Vagina (tissue), 2 donors: ENCODE data around the gene DMD.

Source experiments
- CTCF ChIP-seq, 3 experiments: fragments of 450-650 bp in 2 of 3; fragments of 200-600 bp in 1 of 3; sonication (generic) in 1 of 3; IDR thresholded peaks; one replicate each; pipeline ENCODE4 v1.5.1; 2017 to 2019; ENCODE audit warnings: antibody characterized with exemption in 3 of 3, mild to moderate bottlenecking in 2 of 3, moderate library complexity in 2 of 3
- POLR2A ChIP-seq, 2 donors: fragments of 450-650 bp; IDR thresholded peaks; one replicate each; pipeline ENCODE4 v1.6.1; 2017; ENCODE audit warnings: antibody characterized with exemption in 2 of 2, mild to moderate bottlenecking in 2 of 2, moderate library complexity in 2 of 2

GRCh38 chrX:32673193-32673592 is 538.2 kb downstream of the DMD start:
- TF ChIP-seq CTCF (IDR thresholded peaks at IDR 0.05) (no peak), POLR2A (IDR thresholded peaks at IDR 0.05) (no peak)
